H9 (cell line): ENCODE data around the gene BACE2. TPM values are rescaled to one million over a fixed set of nuclear protein-coding genes. Genes with fewer than 3 reads are reported as not detected.
A peak's percentile ranks its signal among the peaks of the same experiment; 100 is the strongest.

ENCODE experiments used
- DNase-seq: peaks from one replicate; pipeline ENCODE4 v3.0.0-alpha.2; 2017
- H2AFZ ChIP-seq: one replicate; pipeline ENCODE4 v1.6.1; 2013; ENCODE audit warnings: mild to moderate bottlenecking, low read length, control low read depth, moderate library complexity
- H2AK5ac ChIP-seq: 2 replicates; pipeline ENCODE4 v1.6.1; 2013; ENCODE audit warnings: low read length, control low read depth, mixed read lengths; ENCODE audit not compliant: insufficient read length
- H2BK120ac ChIP-seq: one replicate; pipeline ENCODE4 v1.6.1; 2013; ENCODE audit warnings: low read depth, mild to moderate bottlenecking, low read length, control low read depth, inconsistent platforms; ENCODE audit not compliant: poor library complexity, severe bottlenecking
- H2BK12ac ChIP-seq: 2 replicates; pipeline ENCODE4 v1.6.1; 2013; ENCODE audit warnings: low read length, control low read depth, mixed read lengths, low read depth; ENCODE audit not compliant: insufficient read length
- H2BK15ac ChIP-seq: 2 replicates; pipeline ENCODE4 v1.6.1; 2013; ENCODE audit warnings: low read depth, low read length, control low read depth
- H2BK20ac ChIP-seq: one replicate; pipeline ENCODE4 v1.6.1; 2013; ENCODE audit warnings: low read depth, mild to moderate bottlenecking, low read length, control low read depth, inconsistent platforms; ENCODE audit not compliant: poor library complexity, severe bottlenecking
- H2BK5ac ChIP-seq: 2 replicates; pipeline ENCODE4 v1.6.1; 2013; ENCODE audit warnings: low read length, control low read depth, mixed read lengths; ENCODE audit not compliant: insufficient read length
- H3K14ac ChIP-seq: 2 replicates; pipeline ENCODE4 v1.6.1; 2013; ENCODE audit warnings: low read length, control low read depth; ENCODE audit not compliant: insufficient read depth
- H3K18ac ChIP-seq: 2 replicates; pipeline ENCODE4 v1.6.1; 2013; ENCODE audit warnings: low read depth, mild to moderate bottlenecking, mixed read lengths, low read length, control low read depth; ENCODE audit not compliant: insufficient read length
- H3K23ac ChIP-seq: 2 replicates; pipeline ENCODE4 v1.6.1; 2013; ENCODE audit warnings: low read length, control low read depth, mixed read lengths, low read depth; ENCODE audit not compliant: insufficient read length
- H3K23me2 ChIP-seq: 2 replicates; pipeline ENCODE4 v1.6.1; 2013; ENCODE audit warnings: low read depth, mild to moderate bottlenecking, mixed read lengths, low read length, control low read depth; ENCODE audit not compliant: insufficient read length, poor library complexity, severe bottlenecking
- H3K27ac ChIP-seq: 2 replicates; pipeline ENCODE4 v1.5.1; 2013; ENCODE audit warnings: low read length, control low read depth, mixed read lengths, low read depth; ENCODE audit not compliant: insufficient read length
- H3K27me3 ChIP-seq: 2 replicates; pipeline ENCODE4 v1.6.1; 2013; ENCODE audit warnings: low read length, control low read depth, inconsistent platforms; ENCODE audit not compliant: insufficient read depth
- H3K4ac ChIP-seq: 2 replicates; pipeline ENCODE4 v1.6.1; 2013; ENCODE audit warnings: low read depth, mild to moderate bottlenecking, control low read depth, inconsistent platforms, low read length, moderate library complexity
- H3K4me1 ChIP-seq: 2 replicates; pipeline ENCODE4 v1.6.1; 2013; ENCODE audit warnings: low read length, control low read depth, inconsistent platforms; ENCODE audit not compliant: insufficient read depth
- H3K4me2 ChIP-seq: 2 replicates; pipeline ENCODE4 v1.6.1; 2013; ENCODE audit warnings: low read length, control low read depth, mixed read lengths; ENCODE audit not compliant: insufficient read length, insufficient read depth
- H3K56ac ChIP-seq: 2 replicates; pipeline ENCODE4 v1.6.1; 2013; ENCODE audit warnings: low read depth, mild to moderate bottlenecking, mixed read lengths, low read length, control low read depth; ENCODE audit not compliant: insufficient read length
- H3K79me1 ChIP-seq: 2 replicates; pipeline ENCODE4 v1.6.1; 2013; ENCODE audit warnings: low read depth, mild to moderate bottlenecking, moderate library complexity, low read length, control low read depth, inconsistent platforms; ENCODE audit not compliant: insufficient read depth, poor library complexity, severe bottlenecking
- H3K79me2 ChIP-seq: 2 replicates; pipeline ENCODE4 v1.6.1; 2013; ENCODE audit warnings: low read length, control low read depth, inconsistent platforms; ENCODE audit not compliant: insufficient read depth
- H3K9ac ChIP-seq: 2 replicates; pipeline ENCODE4 v1.6.1; 2013; ENCODE audit warnings: low read length, control low read depth, mixed read lengths; ENCODE audit not compliant: insufficient read length; ENCODE audit errors: extremely low read depth
- H3K9me3 ChIP-seq: one replicate; pipeline ENCODE4 v1.6.1; 2013; ENCODE audit warnings: low read depth, low read length, inconsistent platforms; ENCODE audit not compliant: control insufficient read depth
- H3T11ph ChIP-seq: one replicate; pipeline ENCODE4 v1.6.1; 2013; ENCODE audit warnings: mild to moderate bottlenecking, low read length, control low read depth, inconsistent platforms
- H4K20me1 ChIP-seq: one replicate; pipeline ENCODE4 v1.6.1; 2013; ENCODE audit not compliant: control insufficient read depth, insufficient read length, insufficient read depth
- H4K5ac ChIP-seq: 2 replicates; pipeline ENCODE4 v1.6.1; 2013; ENCODE audit warnings: low read depth, mild to moderate bottlenecking, mixed read lengths, low read length, control low read depth; ENCODE audit not compliant: insufficient read length
- H4K8ac ChIP-seq: replicated peaks from 2 replicates; pipeline ENCODE4 v1.6.1; 2013; ENCODE audit warnings: low read length, control low read depth, mixed read lengths, low read depth; ENCODE audit not compliant: insufficient read length
- H4K91ac ChIP-seq: 2 replicates; pipeline ENCODE4 v1.6.1; 2013; ENCODE audit warnings: low read depth, mild to moderate bottlenecking, moderate library complexity, mixed read lengths, low read length, control low read depth; ENCODE audit not compliant: insufficient read length
- H3K27ac Mint-ChIP-seq, 3 experiments: 2 replicates in 2 of 3; 3 replicates in 1 of 3; pipeline ENCODE4 v1.8.0; 2020 to 2021; ENCODE audit warnings: mixed read lengths in 3 of 3, mild to moderate bottlenecking in 1 of 3, moderate library complexity in 1 of 3
- H3K27me3 Mint-ChIP-seq: 2 replicates; pipeline ENCODE4 v1.8.0; 2021; ENCODE audit warnings: low read depth, mild to moderate bottlenecking, moderate library complexity, mixed read lengths
- H3K36me3 Mint-ChIP-seq, 3 experiments: 2 replicates in 2 of 3; 3 replicates in 1 of 3; pipeline ENCODE4 v1.8.0; 2020 to 2021; ENCODE audit warnings: low read depth in 3 of 3, mixed read lengths in 3 of 3; ENCODE audit not compliant: insufficient read depth in 1 of 3
- H3K4me1 Mint-ChIP-seq, 2 experiments: 2 replicates each; pipeline ENCODE4 v1.8.0; 2020; ENCODE audit warnings: mixed read lengths in 2 of 2
- H3K4me3 Mint-ChIP-seq, 2 experiments: 2 replicates in 1 of 2; 3 replicates in 1 of 2; pipeline ENCODE4 v1.8.0; 2020 to 2021; ENCODE audit warnings: mild to moderate bottlenecking in 2 of 2, mixed read lengths in 2 of 2, moderate library complexity in 1 of 2
- H3K9me3 Mint-ChIP-seq, 2 experiments: 2 replicates in 1 of 2; 3 replicates in 1 of 2; pipeline ENCODE4 v1.8.0; 2020; ENCODE audit warnings: mild to moderate bottlenecking in 2 of 2, mixed read lengths in 2 of 2, moderate library complexity in 1 of 2
- WGBS: extraction: QIAGEN DNeasy Blood & Tissue Kit; methylation state at CpG from one replicate; pipeline ENCODE4 v1.1.7; 2013; ENCODE audit warnings: missing lambda C conversion rate, low lambda C conversion rate, mixed read lengths; ENCODE audit not compliant: insufficient read length; ENCODE audit errors: extremely low coverage; 5-methylcytosine and 5-hydroxymethylcytosine counted together
- total RNA-seq: library from RNA; stranded (reverse); gene quantifications from 2 replicates; pipeline ENCODE4 v1.2.1, GENCODE V29; 2021
- TF ChIP-seq, protein P1 (sequence below): fragments of 200-600 bp; sonication (generic); conservative IDR thresholded peaks from 3 replicates; pipeline ENCODE4 v1.8.0; 2021; ENCODE audit warnings: antibody characterized with exemption, mild to moderate bottlenecking

Gene BACE2
- total RNA-seq, 1 experiment from 2014 or later, result 8.0 TPM

DNA sequence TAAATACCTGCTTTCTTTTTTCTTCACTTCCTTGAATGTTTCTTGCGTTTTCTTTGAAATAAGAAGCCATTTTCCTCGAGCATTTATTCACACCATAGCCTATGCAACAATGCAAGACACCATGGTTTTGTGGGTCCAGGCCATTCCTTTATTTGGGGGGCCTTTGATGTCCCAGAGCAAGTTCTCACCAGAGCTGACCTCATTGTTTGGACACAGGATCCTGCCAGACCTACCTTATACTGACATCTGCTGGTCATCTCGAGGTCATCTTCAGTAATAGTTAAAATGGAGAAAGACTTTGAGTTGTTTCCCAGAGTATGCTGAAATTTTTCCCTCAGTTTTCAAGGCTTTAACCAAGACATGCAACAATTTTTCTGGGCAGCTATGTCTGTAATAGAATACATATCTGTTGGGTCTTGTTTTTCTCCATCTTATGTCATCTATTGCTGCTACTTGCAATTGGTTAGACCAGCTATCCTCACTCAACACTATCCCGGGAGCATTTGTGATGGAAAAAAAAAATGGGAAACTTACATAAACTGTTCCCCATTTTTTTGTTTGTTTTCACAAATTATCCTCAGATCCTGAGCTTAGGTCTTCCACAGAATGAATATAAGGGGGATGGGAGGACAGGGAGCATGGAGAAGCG is 34.0 kb upstream of the BACE2 start:
- Histone ChIP-seq H3T11ph (no peak overlapping the region), H2BK12ac (no peak overlapping the region), H3K18ac (no peak overlapping the region), H3K4me1 (no peaks in the 10 kb centered on the region), H3K9ac (no peak overlapping the region), H3K56ac (no peak overlapping the region), H2AFZ (no peak overlapping the region), H4K5ac (no peak overlapping the region), H3K23ac (no peak overlapping the region), H3K9me3 (no peaks in the 10 kb centered on the region), H4K91ac (no peak overlapping the region), H3K14ac (no peak overlapping the region), H3K79me2 (no peaks in the 10 kb centered on the region), H4K20me1 (no peaks in the 10 kb centered on the region), H2BK15ac (no peak overlapping the region), H3K23me2 (no peaks in the 10 kb centered on the region), H3K4ac (no peak overlapping the region), H3K27ac (no peak overlapping the region), H2BK20ac (no peak overlapping the region), H3K4me2 (no peak overlapping the region), H2BK120ac (no peak overlapping the region), H2BK5ac (no peak overlapping the region), H4K8ac (no peak overlapping the region), H2AK5ac (no peak overlapping the region), H3K79me1 (no peaks in the 10 kb centered on the region), H3K27me3 (no peaks in the 10 kb centered on the region)
- H3K9me3 Mint-ChIP-seq, result peaks cover 8 to 10% of the 10 kb centered on the region in 2 experiments
- no peak overlapping the region for H3K27ac Mint-ChIP-seq
- peaks cover 0 to 2% of the 10 kb centered on the region in 2 experiments; a peak in 1 of 4 replicates for H3K4me1 Mint-ChIP-seq
- H3K27me3 Mint-ChIP-seq, result peaks cover 6% of the 10 kb centered on the region
- no CpG with 5 or more reads among the region's 5 CpGs for WGBS
- TF ChIP-seq, protein P1, sequence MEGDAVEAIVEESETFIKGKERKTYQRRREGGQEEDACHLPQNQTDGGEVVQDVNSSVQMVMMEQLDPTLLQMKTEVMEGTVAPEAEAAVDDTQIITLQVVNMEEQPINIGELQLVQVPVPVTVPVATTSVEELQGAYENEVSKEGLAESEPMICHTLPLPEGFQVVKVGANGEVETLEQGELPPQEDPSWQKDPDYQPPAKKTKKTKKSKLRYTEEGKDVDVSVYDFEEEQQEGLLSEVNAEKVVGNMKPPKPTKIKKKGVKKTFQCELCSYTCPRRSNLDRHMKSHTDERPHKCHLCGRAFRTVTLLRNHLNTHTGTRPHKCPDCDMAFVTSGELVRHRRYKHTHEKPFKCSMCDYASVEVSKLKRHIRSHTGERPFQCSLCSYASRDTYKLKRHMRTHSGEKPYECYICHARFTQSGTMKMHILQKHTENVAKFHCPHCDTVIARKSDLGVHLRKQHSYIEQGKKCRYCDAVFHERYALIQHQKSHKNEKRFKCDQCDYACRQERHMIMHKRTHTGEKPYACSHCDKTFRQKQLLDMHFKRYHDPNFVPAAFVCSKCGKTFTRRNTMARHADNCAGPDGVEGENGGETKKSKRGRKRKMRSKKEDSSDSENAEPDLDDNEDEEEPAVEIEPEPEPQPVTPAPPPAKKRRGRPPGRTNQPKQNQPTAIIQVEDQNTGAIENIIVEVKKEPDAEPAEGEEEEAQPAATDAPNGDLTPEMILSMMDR, result peak; percentile 73
- no peak for DNase-seq
- H3K36me3 Mint-ChIP-seq, result no peaks in the 10 kb centered on the region; a peak in 1 of 7 replicates
- H3K4me3 Mint-ChIP-seq, result no peak overlapping the region
